ENCODE data around the gene TBL1X. TPM values are rescaled to one million over a fixed set of nuclear protein-coding genes. Genes with fewer than 3 reads are reported as not detected.

TBL1X gene
- total RNA-seq, 4 donors from 2014 or later = 32.9 to 42.9 (median 33.4) TPM

GRCh38 chrX:9495496-9495895 is 30.6 kb downstream of the TBL1X start:
- WGBS, 2 donors = 96 to 98% methylated on average over 8 to 10 of the region's 10 CpGs
- TF ChIP-seq CTCF (IDR thresholded peaks at IDR 0.05) (no peak), POLR2A (IDR thresholded peaks at IDR 0.05) (no peak)
- Histone ChIP-seq H3K36me3 (no peaks in the 10 kb centered on the region), H3K9me3 (no peaks in the 10 kb centered on the region), H3K27me3 (no peaks in the 10 kb centered on the region), H3K4me3 (replicated peaks in 1 of 3) (no peak overlapping the region), H3K27ac (no peak overlapping the region), H3K4me1 (no peaks in the 10 kb centered on the region)
- DNase-seq = no peak
- intact Hi-C loops (cut with DNase I) = no loop called here

GRCh38 chrX:9498236-9498635 is 33.4 kb downstream of the TBL1X start:
- Histone ChIP-seq H3K36me3 (peaks cover 0 to 4% of the 10 kb centered on the region in 2 donors), H3K27ac (no peak overlapping the region), H3K9me3 (no peaks in the 10 kb centered on the region), H3K4me1 (no peaks in the 10 kb centered on the region), H3K27me3 (no peaks in the 10 kb centered on the region), H3K4me3 (replicated peaks in 1 of 3) (no peak overlapping the region)
- DNase-seq = no peak
- intact Hi-C loops (cut with DNase I) = no loop called here
- 85% methylated on average over 4 to 5 of the region's 5 CpGs for WGBS, 2 donors
- no peak for TF ChIP-seq POLR2A (IDR thresholded peaks at IDR 0.05)
- no peak for TF ChIP-seq CTCF (IDR thresholded peaks at IDR 0.05)

- TF ChIP-seq CTCF (IDR thresholded peaks at IDR 0.05) = no peak
- no peak for TF ChIP-seq POLR2A (IDR thresholded peaks at IDR 0.05)
- no peak for DNase-seq
- 90 to 100% methylated on average over 1 to 6 of the region's 6 CpGs for WGBS, 2 donors
- H3K9me3 ChIP-seq = no peaks in the 10 kb centered on the region
- no peaks in the 10 kb centered on the region for H3K4me1 ChIP-seq
- H3K4me3 ChIP-seq (replicated peaks in 1 of 3) = no peak overlapping the region
- intact Hi-C loops (cut with DNase I) = no loop called here
- H3K27me3 ChIP-seq = no peaks in the 10 kb centered on the region
- peaks cover 0 to 4% of the 10 kb centered on the region in 2 donors for H3K36me3 ChIP-seq
- H3K27ac ChIP-seq = no peak overlapping the region
Observed at GRCh38 chrX:9500584-9500983, 35.7 kb downstream of the TBL1X start.

- H3K4me1 ChIP-seq = no peaks in the 10 kb centered on the region
- WGBS, 2 donors = 100% methylated on average over 2 of the region's 2 CpGs; no CpG with 5 or more reads in 1 of the 2 donors
- TF ChIP-seq CTCF (IDR thresholded peaks at IDR 0.05) = no peak
- no peak for TF ChIP-seq POLR2A (IDR thresholded peaks at IDR 0.05)
Observed at GRCh38 chrX:9501362-9501761, 36.5 kb downstream of the TBL1X start.

GRCh38 chrX:9503261-9503660 is 38.4 kb downstream of the TBL1X start:
- no peak for TF ChIP-seq POLR2A (IDR thresholded peaks at IDR 0.05)
- TF ChIP-seq CTCF (IDR thresholded peaks at IDR 0.05) = no peak
- 92% methylated on average over 2 of the region's 8 CpGs; no CpG with 5 or more reads in 1 of the 2 donors for WGBS, 2 donors
- H3K4me3 ChIP-seq (replicated peaks in 1 of 3) = no peak overlapping the region
- H3K27me3 ChIP-seq = no peaks in the 10 kb centered on the region
- peaks cover 0 to 4% of the 10 kb centered on the region in 2 donors for H3K36me3 ChIP-seq
- no peaks in the 10 kb centered on the region for H3K9me3 ChIP-seq
- intact Hi-C loops (cut with DNase I) = no loop called here
- DNase-seq = no peak
- no peak overlapping the region for H3K27ac ChIP-seq
- no peaks in the 10 kb centered on the region for H3K4me1 ChIP-seq

More at GRCh38 chrX:9501362-9501761, 36.5 kb downstream of the TBL1X start:
- Histone ChIP-seq H3K4me3 (replicated peaks in 1 of 3) (no peak overlapping the region), H3K9me3 (no peaks in the 10 kb centered on the region), H3K36me3 (peaks cover 0 to 4% of the 10 kb centered on the region in 2 donors), H3K27ac (no peak overlapping the region), H3K27me3 (no peaks in the 10 kb centered on the region)
- intact Hi-C loops (cut with DNase I) = no loop called here
- no peak for DNase-seq
